Fibroblast of pulmonary artery (primary cell): ENCODE results near the gene FHOD1.

ENCODE experiments used
- DNase-seq: peaks from one replicate; pipeline ENCODE4 v3.0.0-alpha.2; 2010; ENCODE audit warnings: low read depth
- H3K4me3 ChIP-seq: replicated peaks from 2 replicates; pipeline ENCODE4 v1.5.1; 2011; ENCODE audit warnings: low read depth, mild to moderate bottlenecking, control low read depth, low read length, moderate library complexity
- TF ChIP-seq, protein P1 (sequence below): IDR thresholded peaks from 2 replicates; pipeline ENCODE4 v1.5.1; 2011; ENCODE audit warnings: mild to moderate bottlenecking, control low read depth, low read length, inconsistent platforms; ENCODE audit errors: missing control alignments

FHOD1 gene

DNA sequence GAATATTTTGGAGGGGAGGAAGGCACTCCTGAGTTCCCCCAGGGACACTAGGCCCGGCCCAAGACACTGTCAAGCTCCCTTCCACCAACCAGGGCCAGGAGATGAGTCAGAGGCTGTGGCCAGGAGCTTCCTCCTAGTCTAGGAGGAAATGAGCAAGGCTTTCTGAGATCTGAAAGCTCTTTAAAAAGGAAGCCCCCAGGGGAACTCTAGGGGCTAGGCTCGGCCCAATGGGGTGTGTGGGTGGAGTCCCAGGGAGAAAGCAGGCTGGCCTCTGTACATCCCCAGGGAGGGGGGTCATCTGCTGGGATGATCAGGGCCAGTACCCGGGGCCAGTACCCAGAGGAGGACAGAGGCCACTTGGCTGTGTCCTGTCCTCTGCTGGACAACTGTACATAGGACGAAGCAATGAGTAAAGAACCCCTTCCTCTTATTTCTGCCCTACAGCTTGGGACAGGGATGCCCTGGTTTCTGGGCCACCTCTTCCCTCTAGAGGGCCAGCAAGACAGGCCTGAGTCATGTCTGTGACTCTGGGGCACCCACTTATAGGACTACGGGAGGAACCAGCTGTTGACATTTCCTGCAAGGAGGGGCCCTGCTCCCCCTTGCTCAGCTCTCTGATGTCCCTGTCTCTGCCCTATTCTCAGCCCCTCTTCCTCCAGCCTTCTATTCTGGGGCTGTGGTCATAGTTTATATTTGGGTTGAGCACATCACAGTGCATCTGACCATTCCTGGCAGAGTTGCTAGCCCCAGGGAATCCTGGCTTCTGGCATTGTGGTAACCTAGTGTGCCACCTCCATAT is 2.7 kb downstream of the FHOD1 start:
- peak overlapping the region; percentile 7 for H3K4me3 ChIP-seq
- TF ChIP-seq, protein P1, sequence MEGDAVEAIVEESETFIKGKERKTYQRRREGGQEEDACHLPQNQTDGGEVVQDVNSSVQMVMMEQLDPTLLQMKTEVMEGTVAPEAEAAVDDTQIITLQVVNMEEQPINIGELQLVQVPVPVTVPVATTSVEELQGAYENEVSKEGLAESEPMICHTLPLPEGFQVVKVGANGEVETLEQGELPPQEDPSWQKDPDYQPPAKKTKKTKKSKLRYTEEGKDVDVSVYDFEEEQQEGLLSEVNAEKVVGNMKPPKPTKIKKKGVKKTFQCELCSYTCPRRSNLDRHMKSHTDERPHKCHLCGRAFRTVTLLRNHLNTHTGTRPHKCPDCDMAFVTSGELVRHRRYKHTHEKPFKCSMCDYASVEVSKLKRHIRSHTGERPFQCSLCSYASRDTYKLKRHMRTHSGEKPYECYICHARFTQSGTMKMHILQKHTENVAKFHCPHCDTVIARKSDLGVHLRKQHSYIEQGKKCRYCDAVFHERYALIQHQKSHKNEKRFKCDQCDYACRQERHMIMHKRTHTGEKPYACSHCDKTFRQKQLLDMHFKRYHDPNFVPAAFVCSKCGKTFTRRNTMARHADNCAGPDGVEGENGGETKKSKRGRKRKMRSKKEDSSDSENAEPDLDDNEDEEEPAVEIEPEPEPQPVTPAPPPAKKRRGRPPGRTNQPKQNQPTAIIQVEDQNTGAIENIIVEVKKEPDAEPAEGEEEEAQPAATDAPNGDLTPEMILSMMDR = no peak
- DNase-seq = peak; percentile 85

DNA sequence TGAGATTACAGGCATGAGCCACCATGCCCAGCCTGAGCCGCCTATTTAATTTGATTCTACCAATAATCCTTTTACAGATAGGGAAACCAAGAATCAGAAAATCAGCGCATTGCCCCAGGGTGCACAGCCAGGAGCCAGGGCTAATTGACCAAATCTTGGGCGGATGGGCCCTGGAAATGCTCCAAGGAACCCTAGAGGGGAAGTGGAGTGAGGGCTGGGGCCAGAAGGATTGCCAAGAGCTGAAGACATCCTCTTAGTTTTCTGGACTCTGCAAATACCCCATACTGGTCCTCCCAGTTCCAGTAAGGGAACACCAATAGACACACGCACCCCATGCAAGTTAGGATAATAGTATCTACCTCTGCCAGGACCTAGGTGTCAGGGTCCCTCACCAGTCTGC is 3.8 kb downstream of the FHOD1 start:
- no peak for DNase-seq
- TF ChIP-seq, protein P1 = no peak
- no peak overlapping the region for H3K4me3 ChIP-seq

DNA sequence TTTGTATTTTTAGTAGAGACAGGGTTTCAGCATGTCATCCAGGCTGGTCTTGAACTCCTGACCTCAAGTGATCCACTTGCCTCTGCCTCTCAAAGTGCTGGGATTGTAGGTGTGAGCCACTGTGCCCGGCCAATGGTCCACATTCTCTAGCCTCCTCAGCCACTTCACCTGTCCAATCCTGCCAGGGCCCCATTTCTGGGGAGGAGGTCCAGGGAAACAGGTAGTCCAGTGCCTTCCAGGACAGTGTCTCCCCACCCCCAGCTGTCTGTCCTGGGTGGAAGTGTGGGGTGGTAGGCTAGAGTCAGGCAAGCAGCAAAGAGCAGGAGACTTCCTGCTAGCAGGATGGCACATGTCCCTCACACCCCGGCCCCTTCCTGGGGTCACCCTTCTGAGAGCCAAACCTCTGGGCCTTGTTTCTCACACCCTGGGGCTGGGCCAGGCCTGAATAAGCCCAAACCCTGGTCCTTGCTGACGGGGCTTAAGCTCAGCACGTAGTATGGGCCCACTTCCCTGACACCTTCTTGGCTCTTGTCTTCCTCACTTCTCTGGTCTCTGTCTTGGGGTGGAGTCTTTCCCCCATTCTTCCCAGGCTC is 5.0 kb downstream of the FHOD1 start:
- no peak for DNase-seq
- no peak overlapping the region for H3K4me3 ChIP-seq
- TF ChIP-seq, protein P1 = no peak

DNA sequence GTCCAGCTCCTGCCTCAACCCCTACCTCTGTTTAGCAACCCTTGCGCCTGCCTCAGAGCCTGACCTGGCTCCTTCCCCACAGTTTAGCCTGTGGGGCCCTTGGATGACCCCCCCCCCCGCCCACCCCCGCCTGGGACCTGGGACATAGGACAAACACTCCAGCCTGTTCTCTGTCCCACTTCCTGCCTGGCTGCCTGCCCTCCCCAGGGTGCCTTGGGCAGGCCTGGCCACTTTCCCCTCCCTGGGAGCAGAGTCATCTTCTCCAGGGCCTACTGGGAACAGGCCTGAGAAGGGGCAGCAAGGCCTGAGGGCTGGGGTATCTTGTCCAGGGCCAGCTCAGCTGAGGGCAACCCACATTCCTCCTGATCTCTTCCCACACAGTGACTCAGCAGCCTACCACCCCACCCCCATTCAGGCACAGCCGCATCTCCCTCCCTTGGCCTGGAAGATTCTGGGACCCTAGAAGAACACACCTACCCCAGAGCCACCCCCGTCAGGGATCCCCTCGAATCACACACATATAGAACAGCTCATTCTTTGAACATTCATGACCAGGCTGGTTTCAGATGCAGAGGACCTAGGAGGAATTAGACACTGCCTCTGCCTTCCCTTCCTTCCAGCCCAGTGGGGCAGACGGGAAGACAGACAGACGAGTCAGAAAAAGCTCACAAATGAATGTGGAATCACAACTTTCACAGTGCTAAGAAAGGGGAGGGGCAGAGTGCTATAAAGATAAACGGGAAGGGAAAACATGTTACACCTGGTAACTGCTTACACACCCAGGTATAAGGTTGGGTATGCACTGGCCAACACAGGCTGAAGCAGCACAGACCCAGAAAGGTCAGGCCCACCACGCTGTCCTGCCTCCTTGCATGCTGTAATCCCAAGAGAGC is 6.0 kb downstream of the FHOD1 start:
- TF ChIP-seq, protein P1 = no peak
- peak; percentile 74 for DNase-seq
- H3K4me3 ChIP-seq = no peak overlapping the region

DNA sequence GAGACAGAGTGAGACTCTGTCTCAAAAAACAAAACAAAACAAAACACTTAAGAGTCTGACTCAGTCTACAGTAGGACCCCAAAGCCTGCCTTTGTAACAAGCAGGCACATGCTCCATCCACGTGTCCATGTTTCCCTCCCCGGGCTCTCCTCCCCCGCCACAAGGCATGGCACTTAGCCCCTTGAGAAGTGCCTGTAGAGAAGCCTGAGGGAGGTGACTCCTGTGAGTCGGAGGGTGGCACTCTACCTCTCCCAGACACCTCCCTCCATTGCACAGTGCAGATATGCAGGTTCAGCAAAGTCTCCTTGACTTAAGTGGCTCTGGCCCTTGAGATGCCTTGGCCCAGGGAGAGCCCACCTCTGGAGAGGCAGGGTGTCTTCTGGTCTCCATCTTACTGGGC is 6.8 kb downstream of the FHOD1 start:
- no peak overlapping the region for H3K4me3 ChIP-seq
- TF ChIP-seq, protein P1 = no peak
- no peak for DNase-seq

DNA sequence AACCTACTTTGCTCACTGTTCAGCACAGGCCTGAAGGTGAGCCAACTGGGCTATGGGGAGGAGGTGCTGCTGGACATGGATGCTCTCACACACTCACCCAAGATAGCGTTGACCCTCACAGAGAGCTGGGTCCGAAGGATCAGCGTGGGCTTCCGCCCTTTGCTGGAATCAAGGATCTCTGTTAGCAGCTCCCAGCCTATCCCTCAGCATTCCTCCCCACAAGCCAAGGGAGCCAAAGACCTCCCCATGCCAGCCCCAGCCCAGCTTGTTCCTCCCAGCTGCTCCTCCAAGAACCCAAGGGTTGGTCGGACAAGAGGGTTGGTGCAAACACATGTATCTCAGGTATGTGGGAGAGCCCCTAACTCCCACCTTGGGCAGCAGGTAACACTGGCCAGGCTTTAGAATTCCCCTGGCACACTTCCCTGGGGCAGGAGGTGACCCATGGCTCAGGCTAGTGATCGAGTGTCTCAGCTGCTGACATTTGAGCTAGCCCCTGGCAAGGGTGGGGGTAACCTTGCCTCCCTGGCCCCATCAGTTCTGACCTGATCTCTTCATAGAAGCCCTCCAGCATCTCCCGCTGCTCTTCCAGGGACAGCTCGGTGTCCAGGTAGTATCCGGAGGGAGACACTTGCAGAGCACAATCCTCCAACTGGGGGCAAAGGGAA is 8.3 kb downstream of the FHOD1 start:
- H3K4me3 ChIP-seq = no peak overlapping the region
- TF ChIP-seq, protein P1 = no peak
- no peak for DNase-seq
